ENCODE measurements around the gene RMDN3.
A peak's percentile ranks its signal among the peaks of the same experiment; 100 is the strongest.

The RMDN3 gene

GRCh38 chr15:40769274-40770146 is 14.5 kb upstream of the RMDN3 start, which contains the start of gene C15orf62:
C15orf62 (plus strand) TSS chr15:40769980; CDS start chr15:40770496, 516 bp downstream.
- no peak for TF ChIP-seq EZH2phosphoT487 (IDR thresholded peaks at IDR 0.05; ENCODE audit: borderline replicate concordance)
- peak within 1 kb of the TSS; percentile 34; the same call in 1 of the 2 replicates for H2AFZ ChIP-seq (ENCODE audit: low read length)
- H3K9me2 ChIP-seq (replicated peaks; ENCODE audit: low read depth, low read length) = no peaks in the 10 kb centered on the region
- peaks cover 13% of the 10 kb centered on the region for H3F3A ChIP-seq (ENCODE audit: low read depth)
- peak within 1 kb of the TSS; percentile 78 for H3K4me2 ChIP-seq (ENCODE audit: low read depth, low read length, poor library complexity, severe bottlenecking)
- peak within 1 kb of the TSS; percentile 70 for H3K4me3 ChIP-seq (ENCODE audit: low read length, poor library complexity, severe bottlenecking)
- H3K79me2 ChIP-seq (ENCODE audit: insufficient read depth, low read length) = peaks cover 39% of the 10 kb centered on the region
- no peaks in the 10 kb centered on the region; the same call in none of the 2 replicates for H3K36me3 ChIP-seq (ENCODE audit: insufficient read depth, low read length)
- H4K20me1 ChIP-seq (ENCODE audit: insufficient read depth, low read length, poor library complexity, severe bottlenecking) = peaks cover 7% of the 10 kb centered on the region
- no peaks in the 10 kb centered on the region for H3K9me3 ChIP-seq (ENCODE audit: insufficient read depth, low read depth, low read length)
- H3K9ac ChIP-seq (ENCODE audit: low read depth, low read length, poor library complexity, severe bottlenecking) = peak within 1 kb of the TSS; percentile 80
- H3K27me3 ChIP-seq (ENCODE audit: insufficient read depth, low read length, poor library complexity, severe bottlenecking) = no peaks in the 10 kb centered on the region
- H3K4me1 ChIP-seq (ENCODE audit: insufficient read depth, low read length, poor library complexity, severe bottlenecking) = peaks cover 65% of the 10 kb centered on the region

GRCh38 chr15:40768521-40769273 is 13.6 kb upstream of the RMDN3 start:
- Histone ChIP-seq H3K36me3 (ENCODE audit: insufficient read depth, low read length) (no peaks in the 10 kb centered on the region; the same call in none of the 2 replicates), H4K20me1 (ENCODE audit: insufficient read depth, low read length, poor library complexity, severe bottlenecking) (peaks cover 7% of the 10 kb centered on the region), H3K9me2 (replicated peaks; ENCODE audit: low read depth, low read length) (no peaks in the 10 kb centered on the region), H3K79me2 (ENCODE audit: insufficient read depth, low read length) (peaks cover 45% of the 10 kb centered on the region), H3K4me1 (ENCODE audit: insufficient read depth, low read length, poor library complexity, severe bottlenecking) (peaks cover 70% of the 10 kb centered on the region), H3K9ac (ENCODE audit: low read depth, low read length, poor library complexity, severe bottlenecking) (peak overlapping the region; percentile 80), H3K27me3 (ENCODE audit: insufficient read depth, low read length, poor library complexity, severe bottlenecking) (no peaks in the 10 kb centered on the region), H3F3A (ENCODE audit: low read depth) (peaks cover 13% of the 10 kb centered on the region), H3K9me3 (ENCODE audit: insufficient read depth, low read depth, low read length) (no peaks in the 10 kb centered on the region), H3K4me3 (ENCODE audit: low read length, poor library complexity, severe bottlenecking) (peak overlapping the region; percentile 70), H3K4me2 (ENCODE audit: low read depth, low read length, poor library complexity, severe bottlenecking) (peak overlapping the region; percentile 78), H2AFZ (ENCODE audit: low read length) (peak overlapping the region; percentile 34; the same call in 1 of the 2 replicates)
- no peak for TF ChIP-seq EZH2phosphoT487 (IDR thresholded peaks at IDR 0.05; ENCODE audit: borderline replicate concordance)
- TF ChIP-seq CTCF (conservative IDR thresholded peaks at IDR 0.05; ENCODE audit: low read length) = no peak

GRCh38 chr15:40767838-40768500 is 12.9 kb upstream of the RMDN3 start:
- no peaks in the 10 kb centered on the region for H3K9me3 ChIP-seq (ENCODE audit: insufficient read depth, low read depth, low read length)
- TF ChIP-seq EZH2phosphoT487 (IDR thresholded peaks at IDR 0.05; ENCODE audit: borderline replicate concordance) (no peak), CTCF (conservative IDR thresholded peaks at IDR 0.05; ENCODE audit: low read length) (no peak)
- H3K9ac ChIP-seq (ENCODE audit: low read depth, low read length, poor library complexity, severe bottlenecking) = peak overlapping the region; percentile 80
- H3K79me2 ChIP-seq (ENCODE audit: insufficient read depth, low read length) = peaks cover 51% of the 10 kb centered on the region
- H3K4me1 ChIP-seq (ENCODE audit: insufficient read depth, low read length, poor library complexity, severe bottlenecking) = peaks cover 78% of the 10 kb centered on the region
- H3K4me3 ChIP-seq (ENCODE audit: low read length, poor library complexity, severe bottlenecking) = peak overlapping the region; percentile 70
- no peaks in the 10 kb centered on the region for H3K9me2 ChIP-seq (replicated peaks; ENCODE audit: low read depth, low read length)
- peaks cover 13% of the 10 kb centered on the region for H3F3A ChIP-seq (ENCODE audit: low read depth)
- H3K36me3 ChIP-seq (ENCODE audit: insufficient read depth, low read length) = no peaks in the 10 kb centered on the region; the same call in none of the 2 replicates
- H2AFZ ChIP-seq (ENCODE audit: low read length) = no peak overlapping the region
- no peaks in the 10 kb centered on the region for H3K27me3 ChIP-seq (ENCODE audit: insufficient read depth, low read length, poor library complexity, severe bottlenecking)
- peaks cover 7% of the 10 kb centered on the region for H4K20me1 ChIP-seq (ENCODE audit: insufficient read depth, low read length, poor library complexity, severe bottlenecking)
- H3K4me2 ChIP-seq (ENCODE audit: low read depth, low read length, poor library complexity, severe bottlenecking) = peak overlapping the region; percentile 78

Data from Loucy (cell line).